ENCODE measurements around the gene RNFT2.

RNFT2 gene

GRCh38 chr12:116839287-116839830 is 101.2 kb downstream of the RNFT2 start:
- DNase-seq = no peak

- DNase-seq = no peak
Measured at GRCh38 chr12:116843085-116843484, 105.0 kb downstream of the RNFT2 start.

GRCh38 chr12:116849216-116849615 is 111.1 kb downstream of the RNFT2 start:
- DNase-seq = no peak

DNA sequence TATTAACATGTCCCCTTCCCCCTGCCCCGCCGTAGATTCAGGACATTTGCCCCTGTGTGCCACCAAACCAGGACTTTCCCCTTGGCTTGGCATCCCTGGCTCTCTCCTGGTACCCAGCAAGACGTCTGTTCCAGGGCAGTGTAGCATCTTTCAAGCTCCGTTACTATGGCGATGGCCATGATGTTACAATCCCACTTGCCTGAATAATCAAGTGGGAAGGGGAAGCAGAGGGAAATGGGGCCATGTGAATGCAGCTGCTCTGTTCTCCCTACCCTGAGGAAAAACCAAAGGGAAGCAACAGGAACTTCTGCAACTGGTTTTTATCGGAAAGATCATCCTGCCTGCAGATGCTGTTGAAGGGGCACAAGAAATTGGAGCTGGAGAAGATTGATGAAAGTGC is 114.2 kb downstream of the RNFT2 start:
- DNase-seq = no peak

DNA sequence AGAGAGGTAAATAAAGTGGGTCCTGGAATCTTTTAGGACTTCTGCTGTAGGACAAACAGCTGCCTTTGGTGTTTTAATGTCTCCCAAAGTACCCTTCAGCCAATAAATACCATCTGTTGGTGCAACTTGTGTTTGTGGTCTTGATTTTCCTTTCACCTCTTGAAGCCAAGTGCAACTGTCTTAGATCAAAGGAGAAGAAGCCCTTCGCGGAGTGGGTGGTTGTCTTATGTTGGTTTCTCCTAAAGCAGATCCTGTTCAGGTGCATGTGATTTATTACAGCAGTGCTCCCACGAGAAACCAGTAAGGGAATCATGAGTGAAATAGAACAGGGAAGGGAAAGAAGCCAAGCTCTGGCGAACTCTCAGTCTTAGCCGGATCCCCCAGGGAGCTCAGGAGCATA is 115.4 kb downstream of the RNFT2 start:
- no peak for DNase-seq

- no peak for DNase-seq
Measured at GRCh38 chr12:116855744-116856470, 117.8 kb downstream of the RNFT2 start.

DNA sequence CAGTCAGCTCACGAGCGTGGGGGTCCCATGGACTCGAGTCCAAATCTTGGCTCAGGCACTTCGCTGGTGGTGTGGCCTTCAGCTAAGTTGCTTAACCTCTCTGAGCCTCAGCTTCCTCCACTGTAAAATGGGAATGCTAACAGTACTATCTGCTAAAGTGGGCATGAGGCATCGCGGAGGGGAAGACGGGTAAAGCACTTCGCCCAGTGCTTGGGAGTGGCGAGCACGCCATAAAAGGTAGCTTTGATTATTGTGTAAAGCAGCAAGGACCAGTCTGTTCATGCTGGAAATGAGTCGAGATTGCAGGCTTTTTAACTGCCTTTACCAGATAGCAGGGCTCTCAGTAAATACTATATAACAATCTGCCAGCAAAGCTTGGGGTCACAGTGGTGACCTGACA is 118.6 kb downstream of the RNFT2 start:
- no peak for DNase-seq

DNA sequence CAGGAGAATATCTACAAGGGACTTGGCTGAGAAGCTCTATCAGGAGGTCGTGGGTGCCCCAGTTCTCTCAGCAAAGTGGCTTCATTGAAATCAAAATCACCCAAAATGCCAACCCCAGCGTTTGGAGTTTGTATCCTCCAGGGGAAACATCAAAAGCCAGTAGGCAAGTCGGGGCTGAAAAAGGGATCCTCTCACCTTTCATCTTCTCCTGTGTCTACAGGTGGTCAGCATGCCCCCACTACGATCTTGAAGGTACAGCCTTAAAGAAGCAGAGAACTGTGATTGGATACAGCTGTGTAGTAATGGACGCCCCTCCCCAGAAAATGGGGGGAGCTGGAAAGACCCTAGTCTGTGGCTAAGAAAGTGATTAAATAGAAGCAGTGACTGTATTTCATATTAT is 121.0 kb downstream of the RNFT2 start:
- DNase-seq = no peak

GRCh38 chr12:116860263-116860662 is 122.1 kb downstream of the RNFT2 start:
- no peak for DNase-seq

DNA sequence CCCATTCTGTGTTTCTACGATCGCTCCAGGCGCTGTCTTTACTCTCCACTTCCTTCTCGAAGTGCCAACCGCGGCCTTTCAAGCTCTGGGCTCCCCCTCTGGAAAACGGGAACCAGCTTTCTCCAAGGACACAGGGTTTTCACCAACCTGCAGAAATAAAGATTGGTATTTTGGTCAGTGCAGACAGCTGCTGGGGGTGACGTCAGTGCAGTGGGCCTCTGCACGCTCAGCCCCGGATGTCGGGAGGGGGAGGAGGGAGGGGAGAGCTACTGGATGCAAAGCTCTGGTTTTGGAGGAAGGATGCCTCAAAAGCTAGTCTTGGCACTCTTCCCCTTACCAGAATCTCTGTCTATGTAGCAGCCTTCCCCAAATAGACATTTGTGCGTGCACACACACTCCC is 123.2 kb downstream of the RNFT2 start:
- DNase-seq = peak; percentile 88

GRCh38 chr12:116862167-116862566 is 124.1 kb downstream of the RNFT2 start:
- no peak for DNase-seq

DNA sequence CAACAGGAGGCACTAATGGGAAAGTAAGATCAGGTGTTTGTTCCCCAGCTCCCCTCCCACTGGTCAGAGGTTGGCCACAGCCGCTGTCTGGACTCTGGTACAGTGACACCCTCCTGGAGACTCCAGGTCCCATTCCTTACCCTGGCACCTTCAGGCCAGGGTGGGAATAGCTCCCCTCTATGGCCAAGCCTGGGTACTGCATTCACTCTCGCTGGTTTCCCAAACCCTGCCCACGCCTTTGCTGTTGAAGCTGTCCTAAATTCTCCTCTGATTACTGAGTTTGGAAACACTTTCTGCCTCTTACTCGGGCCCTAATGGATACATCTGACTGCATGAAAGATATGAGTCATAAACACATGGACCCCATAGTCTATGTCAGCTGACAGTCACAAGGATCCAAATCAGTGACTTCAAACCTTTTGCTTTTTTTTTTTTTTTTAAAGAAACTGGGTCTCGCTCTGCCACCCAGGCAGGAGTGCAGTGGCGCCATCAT is 125.2 kb downstream of the RNFT2 start:
- no peak for DNase-seq

- DNase-seq = no peak
Measured at GRCh38 chr12:116864371-116865160, 126.5 kb downstream of the RNFT2 start.

DNA sequence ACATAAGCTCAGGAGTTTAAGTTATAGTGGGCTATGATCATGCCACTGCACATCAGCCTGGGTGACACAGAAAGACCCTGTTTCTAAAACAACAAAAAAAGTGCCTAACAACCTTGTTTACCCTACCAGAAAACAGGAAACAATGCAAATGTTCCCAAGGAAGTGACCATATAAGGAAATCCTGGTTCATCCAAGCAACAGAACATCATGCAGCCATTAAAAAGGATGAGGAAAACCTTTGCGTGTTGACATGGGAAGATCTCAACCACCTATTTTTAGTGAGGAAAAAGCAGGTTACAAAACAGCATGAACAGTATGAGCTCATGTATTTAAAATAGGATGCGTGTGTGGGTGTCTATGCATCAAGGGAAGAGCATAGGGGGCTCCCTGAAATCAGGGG is 129.4 kb downstream of the RNFT2 start:
- no peak for DNase-seq

GRCh38 chr12:116870306-116870705 is 132.2 kb downstream of the RNFT2 start:
- no peak for DNase-seq

DNA sequence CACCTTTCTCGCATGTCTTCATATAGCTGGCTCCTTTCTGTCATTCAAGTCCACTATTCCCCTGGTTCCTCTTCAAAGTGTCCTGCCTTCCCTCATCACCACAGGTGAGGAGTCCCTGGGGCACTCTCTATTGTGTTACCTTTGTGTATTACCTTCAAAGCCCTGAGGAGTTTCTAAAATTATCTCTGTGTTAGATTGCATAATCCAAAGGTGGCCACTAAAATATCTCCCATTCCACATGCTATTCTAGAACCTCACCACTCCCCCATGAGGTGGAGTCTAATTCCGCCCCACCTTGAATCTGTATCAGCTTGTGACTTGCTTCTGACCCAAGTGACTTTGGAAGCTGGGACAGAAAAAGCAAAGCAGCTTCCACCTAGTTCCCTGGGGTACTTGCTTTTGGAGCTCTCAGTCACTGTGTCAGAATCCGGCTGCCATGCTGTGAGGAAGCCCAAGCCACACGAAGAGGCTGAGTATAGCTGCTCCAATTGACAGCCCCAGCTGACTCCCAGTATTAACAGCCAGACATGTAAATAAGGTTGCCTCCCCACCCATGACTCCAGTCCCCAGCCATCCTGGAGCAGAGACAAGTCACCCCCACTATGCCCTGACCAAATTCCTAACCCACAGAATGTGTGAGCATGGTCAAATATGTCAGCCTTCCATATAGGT is 136.3 kb downstream of the RNFT2 start:
- DNase-seq = no peak

DNA sequence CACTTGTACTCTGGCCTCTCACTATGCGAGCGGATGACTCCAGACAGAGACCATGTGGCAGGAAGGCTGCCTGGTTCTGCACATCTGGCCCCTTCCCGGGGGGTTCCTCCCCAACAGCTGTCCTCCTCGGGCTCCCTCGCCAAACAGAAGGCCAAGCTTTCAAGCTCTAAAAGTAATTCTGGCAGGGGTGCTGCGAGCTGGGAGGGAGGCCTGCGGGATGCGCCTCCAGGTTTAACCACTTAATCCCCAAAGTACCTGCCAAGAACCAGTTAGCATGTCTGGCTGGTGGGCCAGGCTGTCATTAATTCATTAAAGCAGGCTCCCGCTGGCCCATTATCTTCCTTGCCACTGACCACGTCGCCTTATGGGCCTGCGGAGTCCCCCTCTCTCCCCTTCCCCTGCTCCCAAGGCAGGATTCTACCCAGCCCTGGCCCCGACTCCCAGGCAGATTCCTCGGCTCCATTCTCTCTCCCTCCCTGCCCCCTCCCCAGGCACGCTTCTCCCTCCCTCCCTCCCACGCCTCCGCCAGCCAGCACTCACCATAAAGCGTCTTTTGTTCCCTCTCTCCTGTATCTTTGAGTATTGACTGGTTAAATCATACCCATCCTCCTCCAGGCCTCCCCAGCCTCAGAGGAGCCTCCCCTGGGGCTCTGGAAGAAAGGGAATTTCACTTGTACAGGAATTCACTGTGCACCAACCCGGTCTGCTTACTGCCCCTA is 138.2 kb downstream of the RNFT2 start:
- no peak for DNase-seq

- DNase-seq = peak; percentile 32
Measured at GRCh38 chr12:116878567-116879508, 140.7 kb downstream of the RNFT2 start.

DNA sequence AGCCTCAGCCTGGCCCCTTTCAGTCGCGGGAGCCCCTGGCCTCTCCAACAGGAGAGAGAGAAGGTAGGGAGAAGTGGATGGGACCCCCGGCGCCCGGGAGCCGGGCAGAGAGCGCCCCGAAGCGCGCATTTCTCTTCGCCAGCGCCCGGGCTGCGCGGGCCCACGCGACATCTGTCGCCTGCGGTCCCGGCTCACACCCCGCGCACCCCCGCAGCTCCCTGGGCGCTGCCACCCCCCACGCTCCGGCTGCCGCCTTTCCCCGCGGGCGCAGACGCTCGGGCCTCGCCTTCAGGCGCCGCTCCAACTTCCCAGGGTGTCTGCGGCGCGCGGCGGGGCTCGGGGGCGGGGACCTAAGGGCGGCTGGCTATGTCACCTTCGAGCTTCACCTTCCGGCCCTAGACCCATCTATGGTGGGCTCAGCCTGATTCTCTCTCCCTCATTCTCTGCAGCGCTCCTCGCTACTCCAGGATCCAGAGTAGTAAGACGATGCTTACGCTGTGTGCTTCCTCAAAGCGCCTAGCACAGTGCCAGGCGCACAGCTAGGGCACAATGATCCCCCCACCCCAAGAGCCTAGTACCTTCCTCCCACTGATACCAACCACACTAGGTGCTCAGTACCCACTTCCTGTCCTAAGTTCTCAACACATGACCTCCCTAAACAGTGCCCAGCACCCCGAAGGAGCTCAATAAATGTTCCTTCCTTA is 141.5 kb downstream of the RNFT2 start:
- DNase-seq = no peak

GRCh38 chr12:116880213-116880816 is 142.2 kb downstream of the RNFT2 start:
- no peak for DNase-seq
